Body of pancreas (tissue), 4 donors: Measurements from ENCODE around the gene WDFY4.

Experiments used
- CTCF ChIP-seq, 7 experiments: fragments of 450-650 bp in 4 of 7; fragments of 200-600 bp in 3 of 7; sonication (generic) in 3 of 7; IDR thresholded peaks; one replicate each; pipeline ENCODE4 v1.5.1; 2016 to 2019; ENCODE audit warnings: antibody characterized with exemption in 7 of 7
- POLR2A ChIP-seq, 3 donors: fragments of 450-650 bp; IDR thresholded peaks; one replicate each; pipeline ENCODE4 v1.6.1; 2016; ENCODE audit warnings: antibody characterized with exemption in 3 of 3, mild to moderate bottlenecking in 2 of 3

DNA sequence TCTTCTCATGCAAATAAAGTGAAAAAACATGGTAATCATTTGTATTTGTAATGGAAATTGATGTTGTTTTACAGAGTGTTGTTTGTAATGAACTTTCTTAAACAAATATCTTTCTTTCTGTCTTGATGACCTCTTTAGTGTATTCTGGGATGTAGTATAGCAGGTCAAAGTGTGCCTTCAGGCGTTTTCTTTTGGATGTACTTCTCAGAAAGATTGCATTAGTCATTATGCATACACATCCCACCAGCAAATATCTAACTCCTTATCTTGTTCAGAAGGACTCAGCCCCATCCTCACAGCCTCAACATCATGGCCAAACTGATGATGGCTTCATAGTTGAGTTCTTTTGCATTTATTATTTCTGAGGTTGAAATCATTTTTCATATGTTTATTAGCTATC, 130.3 kb downstream of the WDFY4 start:
- no peak for TF ChIP-seq CTCF (IDR thresholded peaks at IDR 0.05)
- no peak for TF ChIP-seq POLR2A (IDR thresholded peaks at IDR 0.05)
